ENCODE results near the gene GABRG3. TPM values are rescaled to one million over a fixed set of nuclear protein-coding genes. Genes with fewer than 3 reads are reported as not detected.

Gene GABRG3
- total and polyA plus RNA-seq, 2 of the 4 experiments (the other 2 are of a cell fraction), result not detected

DNA sequence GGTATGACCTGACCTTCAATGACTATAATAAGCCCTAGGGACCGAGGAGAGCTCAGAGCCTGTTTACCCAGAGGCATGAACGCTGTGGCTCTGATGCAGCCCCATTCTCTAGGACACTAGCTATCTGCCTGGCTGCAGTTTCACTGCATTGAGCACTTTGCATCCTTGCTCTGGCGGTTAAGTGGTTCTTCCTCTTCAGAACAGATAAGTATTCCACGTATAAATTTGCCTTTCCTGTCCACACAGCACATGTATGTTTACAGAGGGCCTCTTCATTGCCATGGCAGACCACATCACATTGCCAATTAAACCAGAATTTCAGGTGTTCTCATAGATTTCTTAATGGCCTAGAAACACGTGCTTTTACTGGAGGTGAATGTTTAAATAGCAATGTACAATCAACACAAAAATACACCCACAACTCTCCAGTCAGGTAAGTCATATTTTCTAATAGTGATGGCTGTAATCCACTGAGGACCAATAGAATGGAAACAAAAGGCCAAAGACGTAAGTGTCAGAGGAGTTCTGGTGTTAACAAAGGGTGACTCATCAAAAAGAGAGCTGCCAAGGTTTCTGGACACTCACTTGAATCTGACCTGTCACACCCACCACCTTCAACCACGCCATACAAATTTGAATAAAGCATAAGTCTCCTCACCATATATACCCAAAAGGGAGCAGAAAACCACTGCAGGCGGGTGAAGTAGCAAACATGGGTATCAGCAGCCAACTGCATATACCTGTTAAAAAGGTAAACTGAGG lies 574.7 kb downstream of the GABRG3 start:
- Histone ChIP-seq H2BK15ac (ENCODE audit: low read depth, low read length) (no peak overlapping the region), H3K27me3 (ENCODE audit: control insufficient read depth, insufficient read depth, low read length) (no peaks in the 10 kb centered on the region), H2AFZ (replicated peaks; ENCODE audit: low read length, poor library complexity) (no peak overlapping the region), H3K79me1 (ENCODE audit: low read depth in 1 of 2, low read length in 2 of 2) (no peaks in the 10 kb centered on the region), H3K18ac (ENCODE audit: low read depth, low read length) (no peak overlapping the region), H2BK20ac (ENCODE audit: low read depth, low read length) (no peak overlapping the region), H4K8ac (ENCODE audit: low read depth in 2 of 2, low read length in 2 of 2) (no peak overlapping the region), H4K20me1 (ENCODE audit: insufficient read depth, low read length) (no peaks in the 10 kb centered on the region), H3K4me1 (ENCODE audit: control insufficient read depth, insufficient read depth, low read length) (no peaks in the 10 kb centered on the region), H3K14ac (replicated peaks; ENCODE audit: low read depth, low read length) (no peak overlapping the region), H3K4me2 (ENCODE audit: low read depth, low read length) (no peak overlapping the region), H3K4ac (ENCODE audit: low read depth, low read length) (no peak overlapping the region), H3K27ac (ENCODE audit: insufficient read depth, low read length) (no peak overlapping the region), H3K23ac (ENCODE audit: low read depth, low read length) (no peak overlapping the region), H3K56ac (ENCODE audit: extremely low read depth, insufficient read depth, low read length) (no peak overlapping the region), H3K9me3 (ENCODE audit: control insufficient read depth, insufficient read depth, low read length) (peaks cover 25% of the 10 kb centered on the region), H4K91ac (ENCODE audit: insufficient read depth, low read depth, low read length) (no peak overlapping the region), H2BK5ac (ENCODE audit: low read depth, low read length, poor library complexity, severe bottlenecking) (no peak overlapping the region), H3K36me3 (ENCODE audit: control insufficient read depth, insufficient read depth, low read length) (no peaks in the 10 kb centered on the region), H4K5ac (ENCODE audit: low read depth, low read length) (no peak overlapping the region), H2AK5ac (ENCODE audit: low read depth, low read length) (no peak overlapping the region), H3K9ac (ENCODE audit: low read depth, low read length) (no peak overlapping the region), H2AK9ac (replicated peaks; ENCODE audit: low read depth, low read length, poor library complexity) (no peak overlapping the region), H3K4me3 (ENCODE audit: insufficient read depth, low read depth, low read length) (no peak overlapping the region), H3K9me1 (ENCODE audit: insufficient read depth, low read length) (no peaks in the 10 kb centered on the region), H2BK120ac (ENCODE audit: low read depth, low read length) (no peak overlapping the region)
- CTCF ChIA-PET, result no interaction called here
- in situ Hi-C loops (cut with MboI; ENCODE audit: low sequenced_read_pairs) (no loop called here), dilution Hi-C loops (cut with HindIII; ENCODE audit: low sequenced_read_pairs, unreplicated experiment) (no loop called here), intact Hi-C loops (cut with micrococcal nuclease) (no loop called here)
- DNase-seq (no peak), ATAC-seq (ENCODE audit: low read depth) (no peak)
- WGBS, 2 experiments (ENCODE audit: extremely low coverage in 2 of 2, insufficient read length in 1 of 2), result 39% methylated on average over 3 of the region's 8 CpGs; no CpG with 5 or more reads in 1 of the 2 experiments
- BruUV-seq (replicated peaks), result no TSS peak
- TF ChIP-seq, protein P1, sequence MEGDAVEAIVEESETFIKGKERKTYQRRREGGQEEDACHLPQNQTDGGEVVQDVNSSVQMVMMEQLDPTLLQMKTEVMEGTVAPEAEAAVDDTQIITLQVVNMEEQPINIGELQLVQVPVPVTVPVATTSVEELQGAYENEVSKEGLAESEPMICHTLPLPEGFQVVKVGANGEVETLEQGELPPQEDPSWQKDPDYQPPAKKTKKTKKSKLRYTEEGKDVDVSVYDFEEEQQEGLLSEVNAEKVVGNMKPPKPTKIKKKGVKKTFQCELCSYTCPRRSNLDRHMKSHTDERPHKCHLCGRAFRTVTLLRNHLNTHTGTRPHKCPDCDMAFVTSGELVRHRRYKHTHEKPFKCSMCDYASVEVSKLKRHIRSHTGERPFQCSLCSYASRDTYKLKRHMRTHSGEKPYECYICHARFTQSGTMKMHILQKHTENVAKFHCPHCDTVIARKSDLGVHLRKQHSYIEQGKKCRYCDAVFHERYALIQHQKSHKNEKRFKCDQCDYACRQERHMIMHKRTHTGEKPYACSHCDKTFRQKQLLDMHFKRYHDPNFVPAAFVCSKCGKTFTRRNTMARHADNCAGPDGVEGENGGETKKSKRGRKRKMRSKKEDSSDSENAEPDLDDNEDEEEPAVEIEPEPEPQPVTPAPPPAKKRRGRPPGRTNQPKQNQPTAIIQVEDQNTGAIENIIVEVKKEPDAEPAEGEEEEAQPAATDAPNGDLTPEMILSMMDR (conservative IDR thresholded peaks at IDR 0.05; ENCODE audit: low read depth, low read length), result no peak
- POLR2A ChIA-PET (ENCODE audit: unreplicated experiment), result no interaction called here

Measured in IMR-90 (cell line).